Common myeloid progenitor, CD34-positive (primary cell): ENCODE measurements around the gene IRF2.

ENCODE experiments used
- CTCF ChIA-PET: fragments of 350-600 bp; sonication (Branson Sonifier 250); formaldehyde crosslinking; loops from one replicate; lab custom pipeline; 2021; ENCODE audit warnings: antibody characterized with exemption; lab: Charles Lee
- POLR2A ChIA-PET: fragments of 350-600 bp; sonication (Branson Sonifier 250); formaldehyde crosslinking; loops from one replicate; lab custom pipeline; 2021; ENCODE audit warnings: antibody characterized with exemption; lab: Charles Lee
- DNase-seq, 3 donors: peaks; one replicate each; pipeline versions ENCODE4 v3.0.0 to v3.0.0-alpha.2; 2013
- H3K27ac ChIP-seq, 2 experiments: 1 replicate in 1 of 2; 2 replicates in 1 of 2; pipeline ENCODE4 v1.7.0; 2013; ENCODE audit warnings: inconsistent platforms in 2 of 2, low read length in 2 of 2, mild to moderate bottlenecking in 2 of 2, low read depth in 1 of 2, moderate library complexity in 1 of 2; ENCODE audit not compliant: severe bottlenecking in 2 of 2, insufficient read depth in 1 of 2, poor library complexity in 1 of 2
- H3K27me3 ChIP-seq, 5 experiments: replicated peaks in 2 of 5; 1 replicate in 3 of 5; 2 replicates in 2 of 5; pipeline versions ENCODE4 v1.6.1 to v1.7.0; 2013; ENCODE audit warnings: low read length in 4 of 5, mild to moderate bottlenecking in 2 of 5, moderate library complexity in 2 of 5, inconsistent platforms in 1 of 5; ENCODE audit not compliant: insufficient read depth in 5 of 5, control insufficient read depth in 4 of 5
- H3K36me3 ChIP-seq, 4 experiments: 1 replicate in 2 of 4; 2 replicates in 2 of 4; pipeline versions ENCODE4 v1.6.1 to v1.7.0; 2013; ENCODE audit warnings: low read length in 3 of 4, control low read depth in 1 of 4, mild to moderate bottlenecking in 1 of 4; ENCODE audit not compliant: control insufficient read depth in 4 of 4, insufficient read depth in 4 of 4
- H3K4me1 ChIP-seq, 4 experiments: 1 replicate in 3 of 4; 2 replicates in 1 of 4; pipeline versions ENCODE4 v1.6.1 to v1.7.1; 2013; ENCODE audit warnings: low read length in 3 of 4, mild to moderate bottlenecking in 3 of 4, control low read depth in 1 of 4, inconsistent platforms in 1 of 4, moderate library complexity in 1 of 4; ENCODE audit not compliant: control insufficient read depth in 4 of 4, insufficient read depth in 4 of 4; ENCODE audit errors: control extremely low read depth in 1 of 4
- H3K4me3 ChIP-seq, 7 experiments: 1 replicate in 4 of 7; 2 replicates in 3 of 7; pipeline versions ENCODE4 v1.5.1 to v1.7.0; 2013; ENCODE audit warnings: mild to moderate bottlenecking in 7 of 7, low read length in 6 of 7, moderate library complexity in 6 of 7, inconsistent platforms in 2 of 7, low read depth in 2 of 7, control low read depth in 1 of 7; ENCODE audit not compliant: insufficient read depth in 4 of 7, control insufficient read depth in 1 of 7; ENCODE audit errors: extremely low read depth in 1 of 7
- H3K9me3 ChIP-seq, 5 experiments: 1 replicate in 4 of 5; 2 replicates in 1 of 5; pipeline versions ENCODE4 v1.6.1 to v1.7.1; 2013; ENCODE audit warnings: low read length in 4 of 5, mild to moderate bottlenecking in 2 of 5, inconsistent platforms in 1 of 5, low read depth in 1 of 5, moderate library complexity in 1 of 5; ENCODE audit not compliant: control insufficient read depth in 4 of 5, insufficient read depth in 2 of 5; ENCODE audit errors: control extremely low read depth in 1 of 5
- WGBS: methylation state at CpG from one replicate; pipeline ENCODE4 v1.1.5; 2013; ENCODE audit not compliant: insufficient coverage; 5-methylcytosine and 5-hydroxymethylcytosine counted together

The IRF2 gene

GRCh38 chr4:184368290-184368689 lies 106.1 kb downstream of the IRF2 start:
- ChIA-PET POLR2A (no interaction called here), CTCF (no interaction called here)
- DNase-seq: no peak
- H3K36me3 ChIP-seq: no peaks in the 10 kb centered on the region
- H3K9me3 ChIP-seq: no peaks in the 10 kb centered on the region
- no peak overlapping the region for H3K4me3 ChIP-seq
- no peaks in the 10 kb centered on the region for H3K27me3 ChIP-seq
- peaks cover 0 to 28% (median 11%) of the 10 kb centered on the region in 4 experiments for H3K4me1 ChIP-seq
- WGBS: 100% methylated on average over 3 of the region's 3 CpGs
- no peak overlapping the region for H3K27ac ChIP-seq

- no peak for DNase-seq
- Histone ChIP-seq H3K36me3 (no peaks in the 10 kb centered on the region), H3K4me1 (peaks cover 0 to 8% (median 0%) of the 10 kb centered on the region in 4 experiments), H3K4me3 (no peak overlapping the region), H3K9me3 (no peaks in the 10 kb centered on the region), H3K27me3 (no peaks in the 10 kb centered on the region), H3K27ac (no peak overlapping the region)
- WGBS: 40% methylated on average over 3 of the region's 5 CpGs
- ChIA-PET POLR2A (no interaction called here), CTCF (interaction anchor here (1.3 kb wide), 1 partner anchor 27 kb away, joined by 3 read pairs; no protein-coding TSS in a partner anchor)
Measured at GRCh38 chr4:184364100-184364921, 110.0 kb downstream of the IRF2 start.

GRCh38 chr4:184363258-184363657 lies 111.1 kb downstream of the IRF2 start:
- POLR2A ChIA-PET: no interaction called here
- Histone ChIP-seq H3K27ac (no peak overlapping the region), H3K4me3 (no peak overlapping the region), H3K9me3 (no peaks in the 10 kb centered on the region), H3K4me1 (peaks cover 0 to 8% (median 0%) of the 10 kb centered on the region in 4 experiments), H3K27me3 (no peaks in the 10 kb centered on the region), H3K36me3 (no peaks in the 10 kb centered on the region)
- WGBS: 97% methylated on average over 5 of the region's 6 CpGs
- CTCF ChIA-PET: interaction anchor here (1.3 kb wide), 1 partner anchor 26 kb away, joined by 3 read pairs; no protein-coding TSS in a partner anchor
- no peak for DNase-seq

- Histone ChIP-seq H3K9me3 (peaks cover 0 to 5% (median 2%) of the 10 kb centered on the region in 5 experiments), H3K27ac (no peak overlapping the region), H3K4me3 (no peak overlapping the region), H3K36me3 (no peaks in the 10 kb centered on the region), H3K4me1 (peaks cover 0 to 8% (median under 1%) of the 10 kb centered on the region in 4 experiments), H3K27me3 (no peaks in the 10 kb centered on the region)
- CTCF ChIA-PET: interaction anchor here (0.8 kb wide), 1 partner anchor 44 kb away, joined by 3 read pairs; no protein-coding TSS in a partner anchor
- no peak for DNase-seq
- POLR2A ChIA-PET: no interaction called here
- WGBS: 90% methylated on average over 2 of the region's 4 CpGs
Measured at GRCh38 chr4:184362396-184362795, 112.0 kb downstream of the IRF2 start.

- H3K4me1 ChIP-seq: peaks cover 0 to 10% (median 2%) of the 10 kb centered on the region in 4 experiments
- CTCF ChIA-PET: interaction anchor here (0.8 to 1.6 kb wide), 5 partner anchors 10 to 177 kb away, joined by 3 read pairs; no protein-coding TSS in a partner anchor
- POLR2A ChIA-PET: no interaction called here
- H3K36me3 ChIP-seq: no peaks in the 10 kb centered on the region
- H3K27me3 ChIP-seq: no peaks in the 10 kb centered on the region
- no peak for DNase-seq
- no peak overlapping the region for H3K4me3 ChIP-seq
- no CpG with 5 or more reads among the region's 3 CpGs for WGBS
- no peak overlapping the region for H3K27ac ChIP-seq
- peaks cover 0 to 5% (median 2%) of the 10 kb centered on the region in 5 experiments for H3K9me3 ChIP-seq
Measured at GRCh38 chr4:184361443-184361842, 112.9 kb downstream of the IRF2 start.

GRCh38 chr4:184359888-184360287 lies 114.5 kb downstream of the IRF2 start:
- POLR2A ChIA-PET: no interaction called here
- WGBS: 100% methylated on average over 4 of the region's 5 CpGs

More at GRCh38 chr4:184359888-184360287, 114.5 kb downstream of the IRF2 start:
- CTCF ChIA-PET: interaction anchor here (1.4 to 1.6 kb wide), 2 partner anchors 12 to 16 kb away, joined by 3 to 5 read pairs; no protein-coding TSS in a partner anchor
- Histone ChIP-seq H3K27me3 (no peaks in the 10 kb centered on the region), H3K9me3 (peaks cover 0 to 5% (median 2%) of the 10 kb centered on the region in 5 experiments), H3K27ac (no peak overlapping the region), H3K36me3 (no peaks in the 10 kb centered on the region), H3K4me3 (no peak overlapping the region), H3K4me1 (peaks cover 4 to 25% (median 9%) of the 10 kb centered on the region in 4 experiments)
- no peak for DNase-seq
